H9 (cell line): Measurements from ENCODE around the gene ABCG1. TPM values are rescaled to one million over a fixed set of nuclear protein-coding genes. Genes with fewer than 3 reads are reported as not detected.
A peak's percentile ranks its signal among the peaks of the same experiment; 100 is the strongest.

ENCODE experiments used
- DNase-seq: peaks from one replicate; pipeline ENCODE4 v3.0.0-alpha.2; 2017
- H2AFZ ChIP-seq: one replicate; pipeline ENCODE4 v1.6.1; 2013; ENCODE audit warnings: mild to moderate bottlenecking, low read length, control low read depth, moderate library complexity
- H2AK5ac ChIP-seq: 2 replicates; pipeline ENCODE4 v1.6.1; 2013; ENCODE audit warnings: low read length, control low read depth, mixed read lengths; ENCODE audit not compliant: insufficient read length
- H2BK120ac ChIP-seq: one replicate; pipeline ENCODE4 v1.6.1; 2013; ENCODE audit warnings: low read depth, mild to moderate bottlenecking, low read length, control low read depth, inconsistent platforms; ENCODE audit not compliant: poor library complexity, severe bottlenecking
- H2BK12ac ChIP-seq: 2 replicates; pipeline ENCODE4 v1.6.1; 2013; ENCODE audit warnings: low read length, control low read depth, mixed read lengths, low read depth; ENCODE audit not compliant: insufficient read length
- H2BK15ac ChIP-seq: 2 replicates; pipeline ENCODE4 v1.6.1; 2013; ENCODE audit warnings: low read depth, low read length, control low read depth
- H2BK20ac ChIP-seq: one replicate; pipeline ENCODE4 v1.6.1; 2013; ENCODE audit warnings: low read depth, mild to moderate bottlenecking, low read length, control low read depth, inconsistent platforms; ENCODE audit not compliant: poor library complexity, severe bottlenecking
- H2BK5ac ChIP-seq: 2 replicates; pipeline ENCODE4 v1.6.1; 2013; ENCODE audit warnings: low read length, control low read depth, mixed read lengths; ENCODE audit not compliant: insufficient read length
- H3K14ac ChIP-seq: 2 replicates; pipeline ENCODE4 v1.6.1; 2013; ENCODE audit warnings: low read length, control low read depth; ENCODE audit not compliant: insufficient read depth
- H3K18ac ChIP-seq: 2 replicates; pipeline ENCODE4 v1.6.1; 2013; ENCODE audit warnings: low read depth, mild to moderate bottlenecking, mixed read lengths, low read length, control low read depth; ENCODE audit not compliant: insufficient read length
- H3K23ac ChIP-seq: 2 replicates; pipeline ENCODE4 v1.6.1; 2013; ENCODE audit warnings: low read length, control low read depth, mixed read lengths, low read depth; ENCODE audit not compliant: insufficient read length
- H3K23me2 ChIP-seq: 2 replicates; pipeline ENCODE4 v1.6.1; 2013; ENCODE audit warnings: low read depth, mild to moderate bottlenecking, mixed read lengths, low read length, control low read depth; ENCODE audit not compliant: insufficient read length, poor library complexity, severe bottlenecking
- H3K27ac ChIP-seq: 2 replicates; pipeline ENCODE4 v1.5.1; 2013; ENCODE audit warnings: low read length, control low read depth, mixed read lengths, low read depth; ENCODE audit not compliant: insufficient read length
- H3K27me3 ChIP-seq: 2 replicates; pipeline ENCODE4 v1.6.1; 2013; ENCODE audit warnings: low read length, control low read depth, inconsistent platforms; ENCODE audit not compliant: insufficient read depth
- H3K4ac ChIP-seq: 2 replicates; pipeline ENCODE4 v1.6.1; 2013; ENCODE audit warnings: low read depth, mild to moderate bottlenecking, control low read depth, inconsistent platforms, low read length, moderate library complexity
- H3K4me1 ChIP-seq: 2 replicates; pipeline ENCODE4 v1.6.1; 2013; ENCODE audit warnings: low read length, control low read depth, inconsistent platforms; ENCODE audit not compliant: insufficient read depth
- H3K4me2 ChIP-seq: 2 replicates; pipeline ENCODE4 v1.6.1; 2013; ENCODE audit warnings: low read length, control low read depth, mixed read lengths; ENCODE audit not compliant: insufficient read length, insufficient read depth
- H3K56ac ChIP-seq: 2 replicates; pipeline ENCODE4 v1.6.1; 2013; ENCODE audit warnings: low read depth, mild to moderate bottlenecking, mixed read lengths, low read length, control low read depth; ENCODE audit not compliant: insufficient read length
- H3K79me1 ChIP-seq: 2 replicates; pipeline ENCODE4 v1.6.1; 2013; ENCODE audit warnings: low read depth, mild to moderate bottlenecking, moderate library complexity, low read length, control low read depth, inconsistent platforms; ENCODE audit not compliant: insufficient read depth, poor library complexity, severe bottlenecking
- H3K79me2 ChIP-seq: 2 replicates; pipeline ENCODE4 v1.6.1; 2013; ENCODE audit warnings: low read length, control low read depth, inconsistent platforms; ENCODE audit not compliant: insufficient read depth
- H3K9ac ChIP-seq: 2 replicates; pipeline ENCODE4 v1.6.1; 2013; ENCODE audit warnings: low read length, control low read depth, mixed read lengths; ENCODE audit not compliant: insufficient read length; ENCODE audit errors: extremely low read depth
- H3K9me3 ChIP-seq: one replicate; pipeline ENCODE4 v1.6.1; 2013; ENCODE audit warnings: low read depth, low read length, inconsistent platforms; ENCODE audit not compliant: control insufficient read depth
- H3T11ph ChIP-seq: one replicate; pipeline ENCODE4 v1.6.1; 2013; ENCODE audit warnings: mild to moderate bottlenecking, low read length, control low read depth, inconsistent platforms
- H4K20me1 ChIP-seq: one replicate; pipeline ENCODE4 v1.6.1; 2013; ENCODE audit not compliant: control insufficient read depth, insufficient read length, insufficient read depth
- H4K5ac ChIP-seq: 2 replicates; pipeline ENCODE4 v1.6.1; 2013; ENCODE audit warnings: low read depth, mild to moderate bottlenecking, mixed read lengths, low read length, control low read depth; ENCODE audit not compliant: insufficient read length
- H4K8ac ChIP-seq: replicated peaks from 2 replicates; pipeline ENCODE4 v1.6.1; 2013; ENCODE audit warnings: low read length, control low read depth, mixed read lengths, low read depth; ENCODE audit not compliant: insufficient read length
- H4K91ac ChIP-seq: 2 replicates; pipeline ENCODE4 v1.6.1; 2013; ENCODE audit warnings: low read depth, mild to moderate bottlenecking, moderate library complexity, mixed read lengths, low read length, control low read depth; ENCODE audit not compliant: insufficient read length
- H3K27ac Mint-ChIP-seq, 3 experiments: 2 replicates in 2 of 3; 3 replicates in 1 of 3; pipeline ENCODE4 v1.8.0; 2020 to 2021; ENCODE audit warnings: mixed read lengths in 3 of 3, mild to moderate bottlenecking in 1 of 3, moderate library complexity in 1 of 3
- H3K27me3 Mint-ChIP-seq: 2 replicates; pipeline ENCODE4 v1.8.0; 2021; ENCODE audit warnings: low read depth, mild to moderate bottlenecking, moderate library complexity, mixed read lengths
- H3K36me3 Mint-ChIP-seq, 3 experiments: 2 replicates in 2 of 3; 3 replicates in 1 of 3; pipeline ENCODE4 v1.8.0; 2020 to 2021; ENCODE audit warnings: low read depth in 3 of 3, mixed read lengths in 3 of 3; ENCODE audit not compliant: insufficient read depth in 1 of 3
- H3K4me1 Mint-ChIP-seq, 2 experiments: 2 replicates each; pipeline ENCODE4 v1.8.0; 2020; ENCODE audit warnings: mixed read lengths in 2 of 2
- H3K4me3 Mint-ChIP-seq, 2 experiments: 2 replicates in 1 of 2; 3 replicates in 1 of 2; pipeline ENCODE4 v1.8.0; 2020 to 2021; ENCODE audit warnings: mild to moderate bottlenecking in 2 of 2, mixed read lengths in 2 of 2, moderate library complexity in 1 of 2
- H3K9me3 Mint-ChIP-seq, 2 experiments: 2 replicates in 1 of 2; 3 replicates in 1 of 2; pipeline ENCODE4 v1.8.0; 2020; ENCODE audit warnings: mild to moderate bottlenecking in 2 of 2, mixed read lengths in 2 of 2, moderate library complexity in 1 of 2
- CTCF ChIP-seq: fragments of 200-600 bp; sonication (generic); conservative IDR thresholded peaks from 3 replicates; pipeline ENCODE4 v1.8.0; 2021; ENCODE audit warnings: antibody characterized with exemption, mild to moderate bottlenecking
- WGBS: extraction: QIAGEN DNeasy Blood & Tissue Kit; methylation state at CpG from one replicate; pipeline ENCODE4 v1.1.7; 2013; ENCODE audit warnings: missing lambda C conversion rate, low lambda C conversion rate, mixed read lengths; ENCODE audit not compliant: insufficient read length; ENCODE audit errors: extremely low coverage; 5-methylcytosine and 5-hydroxymethylcytosine counted together
- total RNA-seq: library from RNA; stranded (reverse); gene quantifications from 2 replicates; pipeline ENCODE4 v1.2.1, GENCODE V29; 2021

The ABCG1 gene
- total RNA-seq, 1 experiment from 2014 or later = 0.83 TPM

GRCh38 chr21:42330380-42331371 is 111.7 kb downstream of the ABCG1 start:
- peak overlapping the region in 1 of 3 experiments; percentile 68; a peak in 2 of 7 replicates for H3K27ac Mint-ChIP-seq
- H3K4me1 Mint-ChIP-seq = peaks cover 16 to 17% of the 10 kb centered on the region in 2 experiments

More at GRCh38 chr21:42330380-42331371, 111.7 kb downstream of the ABCG1 start:
- H4K20me1 ChIP-seq = no peaks in the 10 kb centered on the region
- no peak overlapping the region for H4K5ac ChIP-seq
- no peak overlapping the region for H2AK5ac ChIP-seq
- H3K9me3 ChIP-seq = peaks cover 23% of the 10 kb centered on the region
- H3K9ac ChIP-seq = no peak overlapping the region
- no peak overlapping the region for H3K27ac ChIP-seq
- DNase-seq = no peak
- no peak overlapping the region for H3K18ac ChIP-seq
- H2BK5ac ChIP-seq = no peak overlapping the region
- Mint-ChIP-seq H3K27me3 (peaks cover 13% of the 10 kb centered on the region), H3K9me3 (peaks cover 32 to 33% of the 10 kb centered on the region in 2 experiments), H3K4me3 (no peak overlapping the region), H3K36me3 (peaks cover 24 to 39% (median 24%) of the 10 kb centered on the region in 3 experiments)
- no peak overlapping the region for H2AFZ ChIP-seq
- H2BK120ac ChIP-seq = no peak overlapping the region
- H3K23ac ChIP-seq = no peak overlapping the region
- H3K79me1 ChIP-seq = no peaks in the 10 kb centered on the region
- no peak overlapping the region for H3T11ph ChIP-seq
- TF ChIP-seq CTCF = no peak
- no peaks in the 10 kb centered on the region for H3K79me2 ChIP-seq
- H2BK20ac ChIP-seq = no peak overlapping the region
- H3K4me1 ChIP-seq = peaks cover 5% of the 10 kb centered on the region; the same call in 1 of the 2 replicates
- no peak overlapping the region for H3K4me2 ChIP-seq
- no peak overlapping the region for H3K56ac ChIP-seq
- no peak overlapping the region for H2BK12ac ChIP-seq
- no peak overlapping the region for H3K4ac ChIP-seq
- H3K27me3 ChIP-seq = no peaks in the 10 kb centered on the region
- no peaks in the 10 kb centered on the region for H3K23me2 ChIP-seq
- no peak overlapping the region for H4K91ac ChIP-seq
- H4K8ac ChIP-seq = no peak overlapping the region
- H2BK15ac ChIP-seq = no peak overlapping the region
- no CpG with 5 or more reads among the region's 4 CpGs for WGBS
- H3K14ac ChIP-seq = no peak overlapping the region
